ENCODE results near the gene OR5C1.

DNA sequence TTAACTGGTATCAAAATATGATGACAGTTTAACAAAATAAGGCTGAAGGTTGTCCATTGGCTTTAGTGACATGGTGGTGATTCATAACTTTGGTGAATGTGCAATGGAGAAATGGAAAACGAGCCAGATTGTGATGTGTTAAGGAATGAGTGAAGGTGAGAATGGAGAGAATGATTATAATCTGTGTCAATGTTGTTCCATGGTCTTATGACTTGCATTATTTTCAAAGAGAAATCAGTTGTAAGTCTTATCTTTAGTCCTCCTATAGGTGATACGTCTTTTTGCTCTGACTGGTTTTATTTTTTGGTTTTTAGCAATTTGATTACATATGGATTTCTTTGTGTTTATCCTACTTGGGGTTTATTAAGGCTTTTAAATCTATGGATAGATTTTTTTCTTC lies 33.9 kb upstream of the OR5C1 start:
- TF ChIP-seq, protein P1, sequence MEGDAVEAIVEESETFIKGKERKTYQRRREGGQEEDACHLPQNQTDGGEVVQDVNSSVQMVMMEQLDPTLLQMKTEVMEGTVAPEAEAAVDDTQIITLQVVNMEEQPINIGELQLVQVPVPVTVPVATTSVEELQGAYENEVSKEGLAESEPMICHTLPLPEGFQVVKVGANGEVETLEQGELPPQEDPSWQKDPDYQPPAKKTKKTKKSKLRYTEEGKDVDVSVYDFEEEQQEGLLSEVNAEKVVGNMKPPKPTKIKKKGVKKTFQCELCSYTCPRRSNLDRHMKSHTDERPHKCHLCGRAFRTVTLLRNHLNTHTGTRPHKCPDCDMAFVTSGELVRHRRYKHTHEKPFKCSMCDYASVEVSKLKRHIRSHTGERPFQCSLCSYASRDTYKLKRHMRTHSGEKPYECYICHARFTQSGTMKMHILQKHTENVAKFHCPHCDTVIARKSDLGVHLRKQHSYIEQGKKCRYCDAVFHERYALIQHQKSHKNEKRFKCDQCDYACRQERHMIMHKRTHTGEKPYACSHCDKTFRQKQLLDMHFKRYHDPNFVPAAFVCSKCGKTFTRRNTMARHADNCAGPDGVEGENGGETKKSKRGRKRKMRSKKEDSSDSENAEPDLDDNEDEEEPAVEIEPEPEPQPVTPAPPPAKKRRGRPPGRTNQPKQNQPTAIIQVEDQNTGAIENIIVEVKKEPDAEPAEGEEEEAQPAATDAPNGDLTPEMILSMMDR (IDR thresholded peaks at IDR 0.05; ENCODE audit: low read depth, low read length, missing input control) = no peak
- TF ChIP-seq TAF1 (conservative IDR thresholded peaks at IDR 0.05) = no peak
- TF ChIP-seq, protein P2, sequence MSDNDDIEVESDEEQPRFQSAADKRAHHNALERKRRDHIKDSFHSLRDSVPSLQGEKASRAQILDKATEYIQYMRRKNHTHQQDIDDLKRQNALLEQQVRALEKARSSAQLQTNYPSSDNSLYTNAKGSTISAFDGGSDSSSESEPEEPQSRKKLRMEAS (IDR thresholded peaks at IDR 0.05) = no peak
- no peak for TF ChIP-seq JUND (IDR thresholded peaks at IDR 0.05)
- no peak for TF ChIP-seq SP1 (IDR thresholded peaks at IDR 0.05)
- no peak for TF ChIP-seq GABPA (IDR thresholded peaks at IDR 0.05 in 1 of 2, conservative IDR thresholded peaks at IDR 0.05 in 1 of 2)

Measured in liver (tissue), 3 donors.